Stimulated activated CD8-positive, alpha-beta memory T cell treated with anti-CD3 and anti-CD28 coated beads, Interleukin-15, amount 100 ng/mL, for 48 hours (primary cell): ENCODE data around the gene ABHD15.
"Not testable (repeated sequence)": the region's sequence is repeated elsewhere in the genome, so short reads cannot be mapped to it uniquely, and the experiment has no call there.

Experiments
- DNase-seq, 2 donors: peaks; one replicate each; pipeline ENCODE4 v3.0.0-alpha.2; 2020; ENCODE audit warnings: low read depth in 2 of 2

Gene ABHD15

GRCh38 chr17:29571486-29571882, 4.6 kb upstream of the ABHD15 start:
- no peak for DNase-seq

GRCh38 chr17:29570521-29570920, 3.7 kb upstream of the ABHD15 start:
- DNase-seq = no peak

GRCh38 chr17:29569245-29569950, 2.6 kb upstream of the ABHD15 start:
- DNase-seq = no peak

GRCh38 chr17:29568331-29569244, 1.8 kb upstream of the ABHD15 start, which contains the start of gene TP53I13:
Gene TP53I13, plus strand, starts transcription at chr17:29568701. Its CDS starts 58 bp downstream, at chr17:29568759.
- DNase-seq = peak; percentile 76 to 83

GRCh38 chr17:29567554-29568330, 905 bp upstream of the ABHD15 start:
- peak; percentile 72 to 73 for DNase-seq

DNA sequence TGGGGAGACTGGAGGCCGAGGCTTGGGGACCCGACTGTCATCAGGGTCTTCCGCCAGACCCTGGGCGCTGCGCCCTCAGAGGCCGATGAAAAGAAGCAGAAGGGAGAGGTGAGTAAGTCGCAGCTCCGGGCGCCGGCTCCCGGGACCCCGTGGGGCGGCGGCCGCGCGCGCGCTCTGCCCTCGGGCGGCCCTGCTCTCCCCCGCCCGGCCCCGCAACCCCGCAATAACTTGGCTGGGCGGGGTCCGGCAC, 392 bp upstream of the ABHD15 start:
- no peak for DNase-seq

GRCh38 chr17:29565643-29566472, 979 bp downstream of the ABHD15 start:
- DNase-seq = peak in 1 of 2 donors; percentile 36

- DNase-seq = no peak
Observed at GRCh38 chr17:29563816-29564215, 3.0 kb downstream of the ABHD15 start.

DNA sequence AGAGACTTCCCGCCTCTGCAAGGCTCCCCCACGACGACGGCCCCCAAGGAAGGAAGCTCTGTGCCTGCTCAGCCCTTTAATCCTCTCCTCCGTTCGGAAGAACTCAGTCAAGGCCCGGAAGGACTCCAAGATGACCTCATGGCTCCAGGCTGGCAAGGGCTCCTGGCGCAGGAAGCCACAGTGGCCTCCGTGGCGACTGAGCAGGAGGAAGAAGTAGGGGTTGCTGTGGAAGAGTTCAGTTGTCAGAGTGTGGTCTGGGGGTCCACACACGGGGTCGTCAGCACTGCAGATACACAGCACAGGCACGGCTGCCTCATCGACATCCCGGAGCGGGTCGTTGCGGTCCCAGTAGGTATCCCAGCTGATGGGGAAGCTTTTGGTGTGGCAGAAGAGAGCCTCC, 4.2 kb downstream of the ABHD15 start:
- no peak for DNase-seq

DNA sequence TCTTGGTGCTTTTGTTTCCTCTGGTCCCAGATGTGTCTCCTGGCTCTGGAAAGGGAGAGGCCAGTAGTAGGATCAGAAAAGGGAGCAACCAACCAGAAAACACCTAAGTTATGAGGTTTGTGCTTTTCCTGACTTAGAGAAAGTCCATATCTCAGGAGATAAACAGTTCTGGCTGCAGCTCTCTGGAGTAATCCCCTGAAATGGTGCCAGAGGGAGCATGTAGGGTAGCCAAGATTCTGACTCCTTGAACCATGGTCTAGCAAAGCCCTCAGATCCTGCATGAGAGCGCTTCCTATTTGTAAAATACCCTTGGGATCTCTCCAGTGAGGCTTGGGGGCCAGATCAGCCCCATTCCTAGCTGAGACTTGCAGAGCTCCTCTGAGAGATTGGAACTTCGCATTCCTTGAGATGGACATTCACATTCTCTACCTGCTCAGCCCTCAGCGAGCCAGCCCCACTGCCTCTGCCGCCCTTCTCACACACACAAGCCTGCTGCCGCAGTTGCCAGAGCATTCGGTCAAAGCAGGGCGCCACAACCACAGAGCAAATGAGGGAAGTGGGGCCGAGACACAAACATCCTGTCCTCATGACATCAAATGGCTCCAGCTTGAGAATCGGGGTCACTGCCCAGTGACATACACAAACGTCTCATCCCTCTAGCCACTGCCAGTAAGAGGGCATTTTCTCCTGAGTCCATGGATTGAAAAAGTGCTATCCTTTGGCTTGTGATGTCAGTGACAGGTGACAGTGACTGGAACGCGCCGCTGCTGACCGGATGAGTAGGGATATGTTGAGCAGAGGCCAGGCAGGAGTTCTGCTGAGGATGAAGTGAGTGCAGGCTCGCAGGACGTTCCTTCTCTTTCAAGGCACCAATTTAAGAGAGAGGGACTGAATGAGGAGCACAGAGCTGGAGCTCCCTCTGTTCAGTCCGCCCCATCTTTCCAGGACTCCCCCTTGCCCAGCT, 5.0 kb downstream of the ABHD15 start:
- DNase-seq = no peak

DNA sequence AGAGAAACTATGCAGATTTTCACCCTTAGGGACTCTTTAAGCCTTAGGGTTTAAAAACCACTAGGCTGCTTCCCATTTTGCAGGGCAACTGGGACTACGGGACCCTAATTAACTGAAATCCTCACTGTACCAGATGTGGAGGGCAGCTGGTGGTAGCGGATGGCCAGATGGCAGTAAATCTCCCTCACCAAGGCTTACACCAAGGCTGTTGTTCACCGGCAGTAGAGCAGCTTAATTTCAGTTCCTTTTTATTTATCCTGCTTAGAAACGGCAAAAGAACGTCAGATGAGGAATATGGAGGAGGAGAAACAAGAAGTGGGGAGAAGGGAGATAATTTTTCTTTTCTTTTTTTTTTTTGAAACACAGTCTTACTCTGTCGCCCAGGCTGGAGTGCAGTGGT, 6.5 kb downstream of the ABHD15 start:
- no peak for DNase-seq

DNA sequence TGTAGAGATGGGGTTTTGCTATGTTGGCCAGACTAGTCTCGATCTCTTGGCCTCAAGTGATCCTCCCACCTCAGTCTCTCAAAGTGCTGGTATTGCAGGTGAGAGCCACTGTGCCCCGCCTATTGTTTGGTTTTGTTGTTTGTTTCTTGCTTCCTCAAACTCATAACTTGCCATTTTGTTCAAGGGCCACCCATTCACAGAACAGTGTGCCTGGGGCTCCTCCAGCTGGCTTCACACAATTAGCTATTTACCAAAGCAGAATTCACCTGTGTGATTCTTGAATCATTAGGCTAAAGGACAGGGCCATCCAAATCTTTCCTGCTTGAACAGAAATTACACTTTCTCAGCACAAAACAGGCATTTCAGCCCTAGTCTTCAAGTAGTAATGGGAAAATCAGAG, 7.2 kb downstream of the ABHD15 start:
- no peak for DNase-seq

DNA sequence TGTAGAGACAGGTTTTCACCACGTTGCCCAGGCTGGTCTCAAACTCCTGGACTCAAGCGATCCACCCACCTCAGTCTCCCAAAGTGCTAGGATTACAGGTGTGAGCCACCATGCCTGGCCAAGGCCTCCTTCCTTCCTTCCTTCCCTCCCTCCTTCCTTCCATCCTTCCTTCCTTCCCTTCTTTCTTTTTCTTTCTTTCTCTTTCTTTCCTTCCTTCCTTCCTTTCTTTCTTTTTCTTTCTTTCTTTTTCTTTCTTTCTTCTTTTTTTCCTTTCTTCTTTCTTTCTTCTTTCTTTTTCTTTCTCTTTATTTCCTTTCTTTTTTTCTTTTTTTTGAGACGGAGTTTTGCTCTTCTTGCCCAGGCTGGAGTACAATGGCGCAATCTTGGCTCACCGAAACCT, 8.7 kb downstream of the ABHD15 start:
- not testable (repeated sequence) for DNase-seq

GRCh38 chr17:29557739-29558116, 9.1 kb downstream of the ABHD15 start:
- DNase-seq = no peak

GRCh38 chr17:29557085-29557738, 9.6 kb downstream of the ABHD15 start:
- DNase-seq = no peak

- DNase-seq = no peak
Observed at GRCh38 chr17:29555840-29556239, 11.0 kb downstream of the ABHD15 start.

GRCh38 chr17:29549177-29549923, 17.5 kb downstream of the ABHD15 start:
- no peak for DNase-seq

- DNase-seq = no peak
Observed at GRCh38 chr17:29546830-29547229, 20.0 kb downstream of the ABHD15 start.

- DNase-seq = no peak
Observed at GRCh38 chr17:29546085-29546484, 20.8 kb downstream of the ABHD15 start.
